Muscle of arm (tissue), 12 donors: ENCODE measurements around the gene GNB1L. TPM values are rescaled to one million over a fixed set of nuclear protein-coding genes. Genes with fewer than 3 reads are reported as not detected.

Experiments used
- DNase-seq: peaks from one replicate; pipeline ENCODE4 v3.0.0-alpha.2; 2013
- polyA plus RNA-seq, 12 donors: library from polyadenylated mRNA; unstranded; fragments of 120-200 nt; gene quantifications; one replicate each; pipeline ENCODE4 v1.2.1, GENCODE V29; 2013; ENCODE audit not compliant: insufficient read length in 12 of 12

Gene GNB1L
- polyA plus RNA-seq, 12 donors, result 1.8 to 5.0 (median 3.3) TPM; not detected in 2

DNA sequence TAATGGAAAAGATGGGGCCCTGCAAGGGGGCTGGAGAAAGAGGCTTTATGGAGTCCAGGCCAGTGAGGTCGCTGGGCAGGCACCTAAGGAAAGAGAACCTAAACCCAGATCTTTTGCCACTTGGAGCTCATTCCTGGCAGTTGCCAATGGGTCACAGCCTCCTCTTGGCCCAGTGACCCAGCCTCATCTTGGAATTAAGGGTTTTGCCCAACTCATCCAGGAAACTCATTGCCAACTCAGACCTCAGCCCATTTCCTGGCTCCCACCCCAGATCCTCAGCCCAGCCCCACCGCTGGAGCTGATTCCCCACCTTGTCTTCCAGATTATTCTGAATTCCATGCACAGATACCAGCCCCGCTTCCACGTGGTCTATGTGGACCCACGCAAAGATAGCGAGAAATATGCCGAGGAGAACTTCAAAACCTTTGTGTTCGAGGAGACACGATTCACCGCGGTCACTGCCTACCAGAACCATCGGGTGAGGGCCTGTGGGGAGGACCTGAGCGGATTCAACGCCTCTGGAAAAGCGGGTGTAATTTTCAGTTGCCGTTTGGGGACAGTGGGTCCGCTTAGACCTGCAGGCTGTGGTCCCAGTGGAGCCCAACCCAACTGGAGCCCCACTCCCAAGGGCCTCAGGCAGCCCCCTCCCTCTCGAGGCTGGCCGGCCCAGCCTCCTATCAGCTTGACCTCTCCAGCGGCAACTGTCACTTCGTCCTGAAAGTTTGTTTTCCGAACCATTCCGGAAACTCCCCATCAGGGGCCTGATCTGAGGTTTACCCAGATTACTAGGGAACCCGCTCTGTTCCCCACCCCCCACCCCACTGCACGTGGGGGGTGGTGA lies 89.8 kb downstream of the GNB1L start:
- no peak for DNase-seq

DNA sequence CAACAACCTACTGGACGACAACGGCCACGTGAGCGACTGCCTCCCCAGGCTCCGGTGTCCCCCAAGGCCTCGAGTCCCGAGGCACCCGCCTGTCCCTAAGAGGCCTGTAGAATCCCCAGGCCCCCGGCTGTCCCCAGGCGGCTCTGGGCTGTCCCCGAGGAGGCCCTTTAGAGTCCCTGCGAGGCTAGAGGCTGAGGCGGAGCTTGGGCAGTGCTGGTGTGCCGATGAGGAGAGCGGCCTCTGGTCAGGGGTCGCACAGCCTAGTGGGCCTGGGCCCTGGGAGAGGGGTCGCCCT lies 90.4 kb downstream of the GNB1L start:
- no peak for DNase-seq

DNA sequence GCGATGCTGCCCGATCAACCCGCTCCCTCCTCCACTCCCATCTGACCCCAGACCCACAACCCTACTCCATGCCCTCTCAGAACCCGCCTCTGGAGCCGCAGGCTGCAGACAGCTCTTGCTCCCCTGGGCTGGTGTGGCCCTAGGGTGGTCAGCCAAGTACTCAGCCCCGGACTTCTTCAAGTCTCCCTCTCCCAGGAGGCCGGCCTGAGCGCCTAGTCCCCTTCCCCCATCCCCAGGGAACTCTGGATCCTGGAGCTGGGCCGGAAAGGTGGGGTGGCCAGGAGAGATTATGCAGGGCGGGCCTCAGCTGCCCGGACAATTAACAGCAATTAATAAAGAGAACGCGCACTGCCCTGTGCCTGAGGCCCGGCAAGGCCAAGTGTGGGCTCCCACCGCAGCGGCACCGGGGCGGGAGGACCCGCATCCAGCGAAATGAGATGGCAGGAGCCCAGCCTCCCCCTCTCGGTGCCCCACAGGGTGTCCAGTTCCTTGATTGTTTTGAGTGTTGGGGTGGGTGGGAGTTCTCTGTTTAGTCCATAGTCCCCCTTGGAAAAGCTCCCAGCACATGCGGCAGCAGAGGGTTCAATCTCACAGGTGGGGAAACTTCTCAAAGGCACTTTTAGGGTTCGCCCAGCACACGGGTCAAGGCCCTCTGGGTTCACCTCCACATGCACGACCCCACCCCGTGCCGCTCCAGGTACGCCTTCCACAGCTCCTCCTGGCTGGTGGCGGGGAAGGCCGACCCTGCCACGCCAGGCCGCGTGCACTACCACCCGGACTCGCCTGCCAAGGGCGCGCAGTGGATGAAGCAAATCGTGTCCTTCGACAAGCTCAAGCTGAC lies 91.0 kb downstream of the GNB1L start:
- DNase-seq, result no peak

DNA sequence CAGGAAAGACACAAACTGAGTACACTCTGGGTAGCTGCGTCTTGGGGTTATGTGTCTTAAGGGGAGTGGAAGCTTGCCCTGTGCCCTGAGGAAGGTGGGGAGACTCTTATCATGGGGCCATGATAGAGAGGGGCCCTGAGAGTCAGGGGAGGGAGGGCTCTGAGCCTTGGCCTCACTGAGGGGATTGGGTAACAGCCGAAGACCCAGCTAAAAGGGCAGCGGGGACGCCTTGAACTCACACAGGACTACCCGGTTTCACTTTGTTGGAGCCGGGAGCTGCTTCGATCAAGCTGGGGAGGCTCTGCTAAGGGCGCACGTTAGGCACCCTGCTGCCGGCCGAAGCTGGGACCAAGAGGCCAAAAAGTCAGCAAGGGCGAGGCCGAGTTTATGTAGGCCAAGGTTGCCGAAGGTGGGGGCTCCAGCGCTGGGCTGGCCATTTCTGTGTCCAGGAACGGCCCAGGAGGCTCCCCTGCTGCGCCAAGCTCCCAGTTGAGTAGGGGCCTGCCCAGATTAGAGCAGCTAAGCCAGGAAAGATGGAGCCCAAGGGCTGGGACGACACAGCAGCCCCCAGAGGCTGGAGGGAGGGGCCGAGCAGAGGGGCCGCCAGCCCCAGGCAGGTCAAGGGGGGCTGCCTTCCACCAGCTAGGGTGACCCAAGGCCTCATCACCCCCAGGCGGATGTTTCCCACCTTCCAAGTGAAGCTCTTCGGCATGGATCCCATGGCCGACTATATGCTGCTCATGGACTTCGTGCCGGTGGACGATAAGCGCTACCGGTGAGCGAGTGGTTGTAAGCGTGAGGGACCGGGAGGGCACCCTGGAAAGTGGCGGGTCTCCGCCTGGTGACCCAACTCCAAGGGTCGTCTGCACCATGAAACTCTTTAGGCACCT lies 91.9 kb downstream of the GNB1L start:
- no peak for DNase-seq

DNA sequence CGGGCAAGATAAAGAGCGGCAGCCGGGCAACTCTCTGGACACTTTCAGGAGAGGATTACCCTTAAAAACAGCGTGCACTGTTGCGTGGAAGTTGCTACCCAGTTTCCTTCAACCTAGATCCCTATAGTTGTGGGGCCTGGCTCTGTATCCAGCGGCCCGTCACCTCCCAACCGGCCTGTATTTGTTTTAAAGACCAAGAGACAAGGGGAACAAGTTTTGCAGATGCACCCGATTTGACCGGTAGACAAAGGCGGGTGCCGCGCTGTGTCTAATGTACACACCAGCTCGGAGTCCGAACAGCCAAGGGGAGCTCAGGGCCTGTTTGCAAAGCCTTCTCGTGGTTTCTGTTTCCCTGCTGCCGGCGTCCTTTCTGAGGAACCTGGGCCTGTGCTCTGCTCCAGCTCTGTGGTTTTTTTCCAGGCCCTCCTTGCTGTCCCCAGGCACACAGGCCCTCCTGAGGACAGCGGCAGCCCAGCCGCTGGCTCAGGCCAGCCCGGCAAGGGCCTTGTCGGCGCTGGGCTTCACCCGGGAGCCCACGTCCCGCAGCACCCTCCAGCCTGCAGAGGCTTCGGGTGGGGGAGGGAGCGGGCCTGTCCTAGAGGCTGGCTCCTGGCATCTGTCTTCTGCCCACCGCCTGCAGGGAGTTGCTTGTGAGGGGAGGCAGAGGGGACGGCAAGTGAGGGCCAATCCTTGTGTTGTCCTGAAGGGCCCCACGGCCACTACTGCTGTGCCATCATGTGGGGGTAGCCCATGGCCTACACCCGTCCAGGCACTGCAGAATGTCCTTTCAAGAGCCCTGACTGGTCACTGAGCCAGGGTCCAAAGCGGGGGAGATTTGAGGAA lies 92.7 kb downstream of the GNB1L start:
- no peak for DNase-seq

DNA sequence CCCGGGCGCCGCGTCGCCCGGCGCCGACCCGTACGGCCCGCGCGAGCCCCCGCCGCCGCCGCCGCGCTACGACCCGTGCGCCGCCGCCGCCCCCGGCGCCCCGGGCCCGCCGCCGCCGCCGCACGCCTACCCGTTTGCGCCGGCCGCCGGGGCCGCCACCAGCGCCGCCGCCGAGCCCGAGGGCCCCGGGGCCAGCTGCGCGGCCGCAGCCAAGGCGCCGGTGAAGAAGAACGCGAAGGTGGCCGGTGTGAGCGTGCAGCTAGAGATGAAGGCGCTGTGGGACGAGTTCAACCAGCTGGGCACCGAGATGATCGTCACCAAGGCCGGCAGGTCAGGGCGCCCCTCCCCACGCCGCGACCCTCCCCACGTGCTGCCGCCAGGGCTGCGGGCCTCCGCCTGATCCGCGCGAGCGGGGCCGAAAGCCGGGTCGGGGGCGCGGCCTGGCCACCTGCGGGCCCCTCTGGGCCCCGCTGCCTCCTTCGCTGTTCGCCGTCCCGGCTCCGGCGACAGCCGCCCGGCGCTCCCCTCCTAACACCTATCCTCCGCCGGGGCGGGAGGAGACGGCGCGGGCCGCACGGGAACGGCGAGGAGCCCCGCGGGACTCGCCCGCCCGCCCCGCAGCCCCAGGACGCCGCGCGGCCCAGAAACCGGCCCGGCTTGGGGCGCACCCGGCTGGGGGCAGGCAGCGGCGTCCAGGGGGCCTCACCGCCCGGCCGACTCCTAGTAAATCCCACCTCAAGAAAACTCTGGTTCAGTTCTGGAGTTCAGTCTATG lies 93.5 kb downstream of the GNB1L start:
- DNase-seq, result no peak

DNA sequence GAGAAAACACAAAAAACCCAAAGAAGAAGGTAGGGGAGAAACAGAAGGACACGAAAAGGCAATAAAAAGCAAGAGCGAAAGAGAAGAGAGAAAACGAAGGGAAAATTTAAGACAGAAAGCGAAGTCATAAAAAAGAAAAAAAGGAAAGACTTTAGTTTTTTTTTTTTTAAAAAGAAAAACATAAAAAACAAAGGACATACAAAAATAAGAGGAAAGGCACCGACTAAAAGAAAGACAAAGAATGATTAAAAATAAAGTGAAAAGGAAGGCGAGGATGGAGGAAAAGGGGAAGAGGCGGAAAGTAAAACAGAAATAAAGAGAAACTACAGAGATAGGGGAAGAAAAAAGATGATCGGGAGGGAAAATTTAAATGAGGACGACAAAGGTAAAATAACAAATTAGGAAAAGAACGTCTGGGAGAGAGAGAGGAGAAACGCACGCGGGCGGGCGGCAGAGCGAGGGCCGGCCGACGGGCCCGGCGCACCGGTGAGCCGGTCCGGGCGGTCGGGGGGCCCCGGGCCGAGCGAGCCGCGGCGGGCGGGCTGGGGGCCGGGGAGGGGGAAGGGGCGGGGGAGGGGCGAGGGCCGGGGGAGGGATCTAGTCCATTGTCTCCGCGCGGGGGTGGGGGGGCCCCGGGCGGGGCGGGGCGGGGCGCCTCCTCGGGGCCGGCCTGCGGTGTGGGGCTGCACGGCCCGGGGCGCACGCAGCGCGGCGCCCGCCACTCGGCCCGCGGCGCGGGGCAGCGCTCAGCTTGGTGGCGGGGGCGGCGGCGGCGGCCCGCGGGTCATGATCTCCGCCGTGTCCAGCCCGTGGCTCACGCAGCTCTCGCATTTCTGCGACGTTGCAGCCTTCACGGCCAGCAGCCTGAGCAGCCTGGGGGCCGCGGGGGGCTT lies 94.4 kb downstream of the GNB1L start, which contains the start of gene TBX1:
TBX1 (plus strand) TSS at position 721 of the 893 bp plus-strand sequence; CDS start at position 787, 66 bp downstream.
- DNase-seq, result no peak

DNA sequence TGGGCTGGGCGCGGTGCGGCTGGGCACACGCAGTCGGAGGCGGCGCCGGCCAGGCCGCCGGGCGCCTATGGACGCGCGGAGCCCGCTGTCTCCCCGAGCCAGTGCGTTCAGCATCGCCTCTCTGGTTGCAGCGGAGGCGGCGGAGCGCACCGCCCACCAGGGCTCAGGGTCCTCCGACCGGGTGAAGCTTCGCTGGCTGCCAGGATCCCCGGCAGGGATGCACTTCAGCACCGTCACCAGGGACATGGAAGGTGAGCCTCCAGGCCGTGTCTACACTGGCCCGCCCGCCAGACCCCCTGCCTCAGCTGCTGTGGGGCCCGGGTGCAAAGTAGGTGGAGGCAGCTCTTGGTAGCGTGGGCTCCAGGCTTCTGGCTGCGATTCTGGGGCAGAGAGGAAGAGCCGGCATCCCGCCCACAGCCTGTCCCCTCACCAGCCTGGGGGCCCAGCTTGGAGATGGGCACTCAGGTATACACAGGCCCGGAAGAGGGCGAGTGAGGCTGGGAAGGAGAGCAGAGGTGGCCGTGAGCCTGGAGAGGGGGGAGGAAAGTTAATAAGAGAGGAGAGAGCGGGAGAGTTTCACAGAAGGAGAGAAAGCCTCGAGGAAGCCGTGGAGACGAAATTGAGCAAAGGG lies 95.1 kb downstream of the GNB1L start:
- DNase-seq, result no peak

DNA sequence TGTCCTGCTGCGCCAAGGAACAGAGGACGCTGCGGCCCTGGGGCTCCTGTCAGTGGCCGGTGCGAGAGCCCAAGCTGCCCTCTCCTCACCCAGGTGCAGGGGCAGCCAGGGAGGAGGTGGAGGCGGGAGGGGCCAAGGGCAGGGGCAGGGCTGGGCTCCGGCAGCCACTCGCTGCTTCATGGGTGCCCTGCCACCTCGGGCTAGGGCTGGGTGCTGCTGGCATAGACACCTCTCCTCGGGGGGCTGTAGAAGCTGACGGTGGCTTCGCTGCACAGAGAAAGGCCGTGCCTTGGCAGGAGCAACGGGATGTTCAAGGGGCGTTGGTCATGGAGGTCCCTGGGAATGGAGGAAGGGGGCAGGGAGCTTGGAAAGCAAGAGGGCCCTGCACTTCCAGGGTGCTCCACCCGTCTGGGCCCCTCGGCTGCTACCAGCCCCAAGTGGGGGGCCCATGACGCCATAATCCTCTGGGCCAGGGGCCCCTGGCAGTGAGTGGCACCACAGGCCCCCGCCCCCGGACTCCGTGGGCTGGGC lies 95.7 kb downstream of the GNB1L start:
- no peak for DNase-seq

DNA sequence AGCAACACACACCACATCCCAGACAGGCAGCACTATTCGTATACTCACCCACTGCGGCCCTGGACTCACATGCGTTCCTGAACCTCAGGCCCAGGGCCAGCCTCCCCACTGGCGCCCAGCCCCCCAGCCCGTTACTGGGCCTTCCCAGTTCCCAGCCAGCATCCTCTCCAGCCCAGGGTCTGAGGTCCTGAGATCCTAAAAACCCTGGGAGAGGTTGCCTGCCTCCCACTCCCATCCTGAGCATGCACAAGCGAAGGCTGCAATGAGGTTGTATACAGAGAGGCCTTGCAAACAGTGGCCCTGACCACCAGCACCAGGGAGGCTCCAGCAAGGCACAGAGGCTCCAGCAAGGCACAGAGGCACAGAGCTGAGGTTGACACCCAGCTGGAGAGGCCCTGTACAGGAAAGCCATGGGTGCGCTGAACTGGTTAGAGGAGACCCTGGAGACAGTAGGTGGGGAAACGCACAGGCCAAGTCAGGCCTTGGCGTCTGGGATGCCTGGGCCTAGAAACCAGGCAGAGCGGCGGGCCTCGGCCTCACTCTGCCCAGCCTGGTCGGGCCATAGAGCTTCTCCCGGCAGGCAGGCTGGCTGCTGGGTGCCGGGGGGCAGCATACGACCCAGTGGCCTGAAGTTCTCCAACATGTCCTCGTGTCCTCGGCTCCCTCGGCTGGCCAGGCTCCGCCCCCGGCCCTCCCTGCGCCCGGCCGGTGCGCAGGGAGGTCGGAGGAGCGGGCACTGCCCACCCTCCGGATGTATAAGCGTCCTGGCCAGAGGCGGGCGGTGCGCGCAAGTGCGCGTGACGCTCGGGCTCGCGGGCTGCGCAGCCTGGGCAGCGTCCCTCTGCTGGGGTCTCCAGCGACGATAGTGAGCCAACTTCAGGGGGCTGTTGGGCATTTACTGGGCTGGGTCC lies 96.4 kb downstream of the GNB1L start:
- no peak for DNase-seq

DNA sequence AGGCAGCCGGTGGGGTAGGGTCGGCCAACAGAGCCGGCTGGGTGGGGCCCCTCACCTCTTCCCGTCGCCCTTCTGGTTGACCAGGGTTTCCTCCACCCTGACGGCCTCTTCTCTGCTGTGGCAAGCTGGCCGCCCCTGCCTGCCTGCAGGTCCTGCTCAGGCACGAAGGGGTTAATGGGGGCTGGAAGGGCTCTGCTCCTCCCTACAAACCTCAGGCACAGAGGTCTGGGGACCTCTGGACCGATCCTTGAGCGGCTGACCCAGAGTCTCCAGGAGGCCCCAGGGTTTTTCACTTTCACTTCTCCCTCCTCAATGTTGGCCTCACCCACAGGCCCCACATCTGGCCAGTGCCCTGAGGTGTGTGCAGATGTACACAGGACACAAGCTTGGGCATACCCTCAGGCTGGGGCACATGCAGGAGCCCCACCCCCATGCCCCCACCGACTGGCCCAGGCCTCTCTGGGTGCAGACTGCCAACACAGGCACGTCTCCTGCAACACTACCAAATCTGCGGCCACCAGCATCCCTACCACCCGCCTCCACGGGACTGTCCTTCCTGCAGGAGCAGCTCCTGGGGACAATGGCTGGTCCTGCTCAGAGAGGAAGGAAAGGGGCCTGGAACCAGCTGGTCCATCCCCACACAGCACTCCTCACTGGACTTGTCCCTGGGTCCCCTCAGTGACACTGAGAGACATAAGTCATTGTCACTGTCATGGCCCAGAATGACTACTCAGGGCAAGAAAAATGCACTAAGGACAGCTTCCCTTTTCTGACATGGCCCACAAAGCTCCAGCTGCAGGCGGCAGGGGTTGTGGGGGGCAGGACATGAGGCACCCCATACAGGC lies 97.3 kb downstream of the GNB1L start:
- no peak for DNase-seq

DNA sequence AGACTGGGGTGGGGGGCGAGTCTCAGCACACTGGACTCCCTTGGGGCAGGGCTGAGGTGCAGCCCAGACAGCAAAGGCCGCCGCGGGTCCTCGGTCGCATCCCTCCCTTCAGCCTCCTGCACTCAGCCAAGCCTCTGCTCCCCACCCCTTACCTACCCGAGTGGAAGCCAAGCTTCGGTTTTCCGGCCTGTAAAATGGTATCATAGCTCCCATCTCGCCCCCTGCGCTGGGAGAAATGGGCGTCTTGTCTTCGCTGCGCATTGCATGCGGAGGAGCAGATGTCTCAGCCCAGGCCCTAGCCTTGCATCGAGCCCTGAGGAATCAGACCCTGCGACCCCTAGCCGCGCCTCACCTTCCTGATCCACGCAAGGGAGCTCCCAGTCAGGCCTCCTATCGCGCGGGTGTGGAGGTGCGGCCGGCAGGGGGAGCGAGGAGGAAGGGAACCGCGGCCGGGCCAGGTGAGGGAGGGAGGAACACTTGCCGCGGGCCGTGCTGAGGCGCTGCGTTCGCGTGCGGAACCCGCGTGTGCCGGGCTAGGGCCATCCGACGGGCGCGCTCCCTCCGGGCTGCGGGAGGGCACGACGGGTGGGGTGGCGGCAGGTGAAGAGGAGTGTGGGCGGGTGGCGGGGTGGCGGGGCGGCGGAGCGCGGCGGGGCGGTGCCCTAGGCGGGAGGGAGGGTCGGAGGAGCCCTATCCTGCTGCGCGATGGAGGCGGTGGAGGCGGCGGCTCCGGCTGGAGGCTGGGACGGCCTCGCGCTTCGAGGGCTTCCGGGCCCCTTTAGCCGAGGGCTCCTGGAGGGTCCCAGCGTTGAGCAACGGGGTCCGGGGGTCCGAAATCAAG lies 98.2 kb downstream of the GNB1L start:
- DNase-seq, result no peak

DNA sequence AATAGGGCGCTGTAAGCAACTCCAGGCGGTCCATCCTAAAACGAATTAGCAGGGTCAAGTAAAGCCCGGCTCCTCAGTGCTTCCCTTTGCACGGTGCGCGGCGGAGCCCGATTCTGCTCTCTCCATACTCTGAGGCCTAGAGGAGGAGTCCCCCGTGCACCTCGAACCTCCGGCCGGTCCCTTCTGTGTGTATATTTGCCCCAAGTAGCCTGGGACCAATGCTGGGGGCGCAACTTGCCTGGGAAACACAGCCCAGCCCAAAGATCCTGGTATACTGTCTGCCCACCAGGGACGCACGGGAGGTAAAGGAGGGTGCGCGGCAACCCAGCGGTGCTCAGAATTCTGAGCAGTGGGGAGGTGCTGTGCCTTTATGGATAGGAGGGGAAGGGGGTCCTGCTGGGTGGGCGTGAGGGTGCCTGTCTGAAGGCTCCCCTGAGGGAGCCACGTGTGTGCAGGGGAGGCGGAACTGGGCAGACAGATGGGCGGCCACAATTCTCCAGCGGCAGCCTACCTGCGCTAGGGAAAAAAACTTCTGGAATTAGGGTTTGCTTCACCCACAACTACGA lies 98.9 kb downstream of the GNB1L start:
- no peak for DNase-seq

DNA sequence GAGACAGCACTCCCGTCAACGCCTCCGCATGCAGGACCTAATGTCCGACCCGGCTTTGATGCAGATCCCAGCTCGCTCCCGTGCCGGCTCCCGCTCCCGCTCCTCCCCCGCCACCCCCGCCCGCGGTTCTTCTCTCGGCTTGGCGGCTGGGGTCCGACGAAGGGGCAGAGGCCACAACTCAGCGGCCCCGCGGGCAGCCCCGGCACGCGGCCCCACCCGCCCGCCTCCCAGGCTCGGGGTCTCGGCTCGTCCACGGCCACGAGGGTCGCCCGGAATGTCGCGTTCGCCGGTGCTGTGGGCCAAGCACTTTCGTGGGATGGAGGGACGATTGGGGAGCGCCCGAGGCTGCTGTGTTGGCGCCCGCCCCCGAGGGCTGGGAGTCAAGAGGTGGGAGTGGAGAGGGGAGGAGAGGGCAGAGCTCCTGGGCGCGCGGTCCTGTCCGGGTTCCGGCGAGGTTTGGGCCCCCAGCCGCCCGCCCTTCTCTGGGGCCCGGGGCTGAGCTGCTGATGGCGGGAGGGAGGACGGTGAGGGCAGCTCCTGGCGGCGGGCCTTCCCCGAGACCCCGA lies 99.4 kb downstream of the GNB1L start:
- DNase-seq, result no peak

DNA sequence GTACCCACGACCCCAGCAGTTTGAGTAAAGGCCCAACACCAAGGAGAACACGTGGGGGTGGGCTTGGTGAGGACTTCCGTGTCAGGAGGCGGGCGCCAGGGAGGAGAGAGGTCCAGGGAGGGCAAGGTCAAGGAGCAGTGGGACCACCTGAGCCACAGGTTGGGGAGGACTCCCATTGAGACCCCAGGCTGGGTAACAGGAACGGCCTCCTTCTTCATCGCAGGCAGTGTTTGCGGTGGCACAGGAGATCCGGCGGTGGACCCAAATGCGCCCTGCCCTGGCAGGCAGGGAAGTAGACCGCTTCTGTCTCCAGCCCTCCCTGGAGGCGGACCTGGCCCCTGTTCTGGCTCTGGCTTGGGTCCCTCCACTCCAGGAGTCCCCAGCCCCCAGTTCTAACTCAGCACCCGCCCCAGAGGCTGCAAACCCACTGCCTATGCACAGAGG lies 100.0 kb downstream of the GNB1L start:
- DNase-seq, result no peak
